Measurements from ENCODE around the gene CEP41.

DNA sequence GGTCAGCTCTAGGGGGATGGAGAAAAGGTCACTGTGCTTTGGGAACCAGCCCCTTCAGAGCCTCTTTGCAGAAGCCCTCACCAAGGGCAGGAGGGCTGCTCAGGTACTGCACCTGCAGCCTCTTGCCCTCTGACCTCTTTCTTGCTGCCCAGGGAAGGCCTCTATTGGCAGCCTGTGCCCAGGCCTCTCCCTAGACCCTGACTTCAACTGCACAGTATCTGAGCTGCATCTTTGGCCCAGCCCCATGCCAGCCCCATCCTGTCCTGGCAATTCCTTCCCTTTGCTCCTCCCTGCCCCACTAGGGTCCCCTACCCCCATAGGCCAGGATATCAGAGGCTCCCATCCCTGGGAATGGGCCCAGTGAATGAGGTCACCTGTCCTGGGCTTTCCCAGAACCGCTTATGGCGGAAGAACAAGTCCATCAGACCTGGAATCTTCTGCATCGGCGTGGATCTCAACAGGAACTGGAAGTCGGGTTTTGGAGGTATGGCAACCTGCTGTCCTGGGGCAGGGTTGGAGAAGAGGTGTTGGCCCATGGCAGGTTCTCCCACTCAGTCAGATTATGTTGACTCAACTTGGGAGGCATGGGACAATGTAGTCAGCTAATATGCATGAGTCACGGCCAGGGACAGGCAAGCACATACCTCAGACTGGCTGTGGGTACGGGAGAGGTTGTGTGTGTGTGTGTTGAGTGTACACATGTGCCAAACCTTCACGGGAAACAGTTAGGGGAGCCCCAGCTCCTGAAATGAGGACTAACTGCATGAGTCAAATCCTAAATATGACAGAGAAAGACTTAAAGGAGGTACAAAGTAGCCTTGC lies 77.6 kb downstream of the CEP41 start:
- TF ChIP-seq CTCF (IDR thresholded peaks at IDR 0.05; ENCODE audit: extremely low read depth in 1 of 2, insufficient read depth in 1 of 2, low read depth in 1 of 2, low read length in 2 of 2), result no peak
- TF ChIP-seq, protein P1, sequence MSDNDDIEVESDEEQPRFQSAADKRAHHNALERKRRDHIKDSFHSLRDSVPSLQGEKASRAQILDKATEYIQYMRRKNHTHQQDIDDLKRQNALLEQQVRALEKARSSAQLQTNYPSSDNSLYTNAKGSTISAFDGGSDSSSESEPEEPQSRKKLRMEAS (IDR thresholded peaks at IDR 0.05; ENCODE audit: insufficient read depth, insufficient read length), result no peak
- no peak for TF ChIP-seq EZH2 (IDR thresholded peaks at IDR 0.05; ENCODE audit: borderline replicate concordance, low read depth, low read length, severe bottlenecking)
- no peak for TF ChIP-seq POLR2AphosphoS5 (IDR thresholded peaks at IDR 0.05; ENCODE audit: insufficient read depth, low read depth, low read length)

All from endothelial cell of umbilical vein (primary cell).